Measurements from ENCODE around the gene NSRP1. TPM values are rescaled to one million over a fixed set of nuclear protein-coding genes. Genes with fewer than 3 reads are reported as not detected.

The NSRP1 gene
- total and polyA plus RNA-seq, 10 of the 15 experiments (the other 5 are each of a cell fraction or from before 2014, with no cell fraction given): 12.5 to 69.7 (median 37.8) TPM

DNA sequence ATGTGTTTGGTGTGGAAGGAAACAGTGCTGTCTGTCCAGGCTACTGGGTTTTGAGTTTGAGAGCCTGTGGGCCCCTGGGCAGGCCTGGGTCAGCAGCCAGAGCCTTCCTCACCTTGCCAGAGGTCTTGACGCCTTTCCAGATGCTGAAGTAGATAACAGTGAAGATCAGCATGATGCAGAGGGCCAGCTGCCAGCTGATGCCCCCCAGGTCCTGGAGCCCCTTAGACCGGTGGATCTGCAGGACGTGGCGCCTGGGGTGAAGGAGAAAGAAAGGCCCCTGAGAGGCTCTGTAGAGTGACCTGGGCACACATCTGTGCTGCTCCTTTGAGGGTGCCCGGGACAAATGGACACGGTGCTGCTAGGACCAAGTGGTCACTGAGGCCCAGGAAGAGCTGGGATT, 100.4 kb downstream of the NSRP1 start:
- Histone ChIP-seq H3K4me1 (ENCODE audit: control insufficient read depth, insufficient read depth, low read length) (peaks cover 20% of the 10 kb centered on the region), H3K4me2 (ENCODE audit: control insufficient read depth, insufficient read depth) (no peak overlapping the region), H3K36me3 (ENCODE audit: control insufficient read depth in 2 of 2, insufficient read depth in 2 of 2, low read length in 1 of 2) (no peaks in the 10 kb centered on the region), H3K9ac (ENCODE audit: control insufficient read depth, insufficient read depth, low read length) (no peak overlapping the region), H3K4me3 (no peak overlapping the region), H3K27me3 (replicated peaks in 1 of 2; ENCODE audit: control insufficient read depth in 2 of 2, insufficient read depth in 2 of 2, low read length in 1 of 2) (no peaks in the 10 kb centered on the region), H3K79me2 (ENCODE audit: control insufficient read depth, insufficient read depth, low read length) (no peaks in the 10 kb centered on the region; the same call in 1 of the 2 replicates), H2AFZ (ENCODE audit: control insufficient read depth, low read depth, low read length) (no peak overlapping the region), H3K27ac (ENCODE audit: control insufficient read depth, insufficient read depth) (no peak overlapping the region), H3K9me3 (replicated peaks; ENCODE audit: control insufficient read depth, insufficient read depth, low read length) (no peaks in the 10 kb centered on the region), H4K20me1 (ENCODE audit: control insufficient read depth, insufficient read depth) (no peaks in the 10 kb centered on the region)
- WGBS (ENCODE audit: insufficient coverage, insufficient replicate concordance, low lambda C conversion rate, missing lambda C conversion rate): 96% methylated on average over 4 of the region's 6 CpGs
- ChIA-PET RAD21 (ENCODE audit: unreplicated experiment) (no interaction called here), SMC1A (ENCODE audit: uncharacterized antibody, unreplicated experiment) (no interaction called here), POLR2A (no interaction called here), CTCF (no interaction called here)
- intact Hi-C loops (cut with micrococcal nuclease; ENCODE audit: unreplicated experiment) (no loop called here), in situ Hi-C loops (cut with MboI) (no loop called here)
- no TSS peak for BruUV-seq (replicated peaks)
- ATAC-seq (no peak), DNase-seq (ENCODE audit: low read depth, low spot score) (no peak), FAIRE-seq (no peak)
- TF ChIP-seq, protein P1, sequence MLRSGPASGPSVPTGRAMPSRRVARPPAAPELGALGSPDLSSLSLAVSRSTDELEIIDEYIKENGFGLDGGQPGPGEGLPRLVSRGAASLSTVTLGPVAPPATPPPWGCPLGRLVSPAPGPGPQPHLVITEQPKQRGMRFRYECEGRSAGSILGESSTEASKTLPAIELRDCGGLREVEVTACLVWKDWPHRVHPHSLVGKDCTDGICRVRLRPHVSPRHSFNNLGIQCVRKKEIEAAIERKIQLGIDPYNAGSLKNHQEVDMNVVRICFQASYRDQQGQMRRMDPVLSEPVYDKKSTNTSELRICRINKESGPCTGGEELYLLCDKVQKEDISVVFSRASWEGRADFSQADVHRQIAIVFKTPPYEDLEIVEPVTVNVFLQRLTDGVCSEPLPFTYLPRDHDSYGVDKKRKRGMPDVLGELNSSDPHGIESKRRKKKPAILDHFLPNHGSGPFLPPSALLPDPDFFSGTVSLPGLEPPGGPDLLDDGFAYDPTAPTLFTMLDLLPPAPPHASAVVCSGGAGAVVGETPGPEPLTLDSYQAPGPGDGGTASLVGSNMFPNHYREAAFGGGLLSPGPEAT (IDR thresholded peaks at IDR 0.05; ENCODE audit: low read depth): no peak
- no peak for TF ChIP-seq STAT1 (conservative IDR thresholded peaks at IDR 0.05)
- TF ChIP-seq IKZF2 (IDR thresholded peaks at IDR 0.05): no peak
- no peak for TF ChIP-seq RBBP5 (conservative IDR thresholded peaks at IDR 0.05)
- TF ChIP-seq TBL1XR1 (IDR thresholded peaks at IDR 0.05; ENCODE audit: low read depth, low read length): no peak
- no peak for TF ChIP-seq SMARCA5 (IDR thresholded peaks at IDR 0.05)
- no peak for TF ChIP-seq SUZ12 (IDR thresholded peaks at IDR 0.05; ENCODE audit: unreplicated experiment)
- no peak for TF ChIP-seq RUNX3 (IDR thresholded peaks at IDR 0.05; ENCODE audit: low read length)
- no peak for TF ChIP-seq ATF7 (IDR thresholded peaks at IDR 0.05; ENCODE audit: low read depth)
- no peak for TF ChIP-seq EP300 (IDR thresholded peaks at IDR 0.05; ENCODE audit: borderline replicate concordance in 1 of 2, control insufficient read depth in 1 of 2, low read depth in 2 of 2, low read length in 2 of 2)
- TF ChIP-seq, protein P2, sequence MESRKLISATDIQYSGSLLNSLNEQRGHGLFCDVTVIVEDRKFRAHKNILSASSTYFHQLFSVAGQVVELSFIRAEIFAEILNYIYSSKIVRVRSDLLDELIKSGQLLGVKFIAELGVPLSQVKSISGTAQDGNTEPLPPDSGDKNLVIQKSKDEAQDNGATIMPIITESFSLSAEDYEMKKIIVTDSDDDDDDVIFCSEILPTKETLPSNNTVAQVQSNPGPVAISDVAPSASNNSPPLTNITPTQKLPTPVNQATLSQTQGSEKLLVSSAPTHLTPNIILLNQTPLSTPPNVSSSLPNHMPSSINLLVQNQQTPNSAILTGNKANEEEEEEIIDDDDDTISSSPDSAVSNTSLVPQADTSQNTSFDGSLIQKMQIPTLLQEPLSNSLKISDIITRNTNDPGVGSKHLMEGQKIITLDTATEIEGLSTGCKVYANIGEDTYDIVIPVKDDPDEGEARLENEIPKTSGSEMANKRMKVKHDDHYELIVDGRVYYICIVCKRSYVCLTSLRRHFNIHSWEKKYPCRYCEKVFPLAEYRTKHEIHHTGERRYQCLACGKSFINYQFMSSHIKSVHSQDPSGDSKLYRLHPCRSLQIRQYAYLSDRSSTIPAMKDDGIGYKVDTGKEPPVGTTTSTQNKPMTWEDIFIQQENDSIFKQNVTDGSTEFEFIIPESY (IDR thresholded peaks at IDR 0.05): no peak
- TF ChIP-seq, protein P3, sequence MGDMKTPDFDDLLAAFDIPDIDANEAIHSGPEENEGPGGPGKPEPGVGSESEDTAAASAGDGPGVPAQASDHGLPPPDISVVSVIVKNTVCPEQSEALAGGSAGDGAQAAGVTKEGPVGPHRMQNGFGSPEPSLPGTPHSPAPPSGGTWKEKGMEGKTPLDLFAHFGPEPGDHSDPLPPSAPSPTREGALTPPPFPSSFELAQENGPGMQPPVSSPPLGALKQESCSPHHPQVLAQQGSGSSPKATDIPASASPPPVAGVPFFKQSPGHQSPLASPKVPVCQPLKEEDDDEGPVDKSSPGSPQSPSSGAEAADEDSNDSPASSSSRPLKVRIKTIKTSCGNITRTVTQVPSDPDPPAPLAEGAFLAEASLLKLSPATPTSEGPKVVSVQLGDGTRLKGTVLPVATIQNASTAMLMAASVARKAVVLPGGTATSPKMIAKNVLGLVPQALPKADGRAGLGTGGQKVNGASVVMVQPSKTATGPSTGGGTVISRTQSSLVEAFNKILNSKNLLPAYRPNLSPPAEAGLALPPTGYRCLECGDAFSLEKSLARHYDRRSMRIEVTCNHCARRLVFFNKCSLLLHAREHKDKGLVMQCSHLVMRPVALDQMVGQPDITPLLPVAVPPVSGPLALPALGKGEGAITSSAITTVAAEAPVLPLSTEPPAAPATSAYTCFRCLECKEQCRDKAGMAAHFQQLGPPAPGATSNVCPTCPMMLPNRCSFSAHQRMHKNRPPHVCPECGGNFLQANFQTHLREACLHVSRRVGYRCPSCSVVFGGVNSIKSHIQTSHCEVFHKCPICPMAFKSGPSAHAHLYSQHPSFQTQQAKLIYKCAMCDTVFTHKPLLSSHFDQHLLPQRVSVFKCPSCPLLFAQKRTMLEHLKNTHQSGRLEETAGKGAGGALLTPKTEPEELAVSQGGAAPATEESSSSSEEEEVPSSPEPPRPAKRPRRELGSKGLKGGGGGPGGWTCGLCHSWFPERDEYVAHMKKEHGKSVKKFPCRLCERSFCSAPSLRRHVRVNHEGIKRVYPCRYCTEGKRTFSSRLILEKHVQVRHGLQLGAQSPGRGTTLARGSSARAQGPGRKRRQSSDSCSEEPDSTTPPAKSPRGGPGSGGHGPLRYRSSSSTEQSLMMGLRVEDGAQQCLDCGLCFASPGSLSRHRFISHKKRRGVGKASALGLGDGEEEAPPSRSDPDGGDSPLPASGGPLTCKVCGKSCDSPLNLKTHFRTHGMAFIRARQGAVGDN (IDR thresholded peaks at IDR 0.05): no peak
